Spleen (tissue), 7 donors: Measurements from ENCODE around the gene TNS1.

Experiments
- POLR2A ChIP-seq, 3 donors: fragments of 450-650 bp; IDR thresholded peaks; one replicate each; pipeline ENCODE4 v1.5.1; 2017; ENCODE audit warnings: antibody characterized with exemption in 3 of 3, mild to moderate bottlenecking in 1 of 3
- TF ChIP-seq, protein P1 (sequence below), 11 experiments: fragments of 200-600 bp in 7 of 11; fragments of 450-650 bp in 4 of 11; sonication (generic) in 4 of 11; IDR thresholded peaks in 8 of 11; conservative IDR thresholded peaks in 3 of 11; 1 replicate in 7 of 11; 2 replicates in 4 of 11; pipeline versions ENCODE4 v1.4.0 to v1.8.0; 2016 to 2021; ENCODE audit warnings: antibody characterized with exemption in 11 of 11, inconsistent platforms in 4 of 11, mild to moderate bottlenecking in 1 of 11
- donor health status: DM: no; HTN: no; CAD: no; lungs with moderate emphysema.
- donor health status: DM: no; HTN: no; CAD: no.
- donor health status: DM: no; HTN: no; CAD: no.

DNA sequence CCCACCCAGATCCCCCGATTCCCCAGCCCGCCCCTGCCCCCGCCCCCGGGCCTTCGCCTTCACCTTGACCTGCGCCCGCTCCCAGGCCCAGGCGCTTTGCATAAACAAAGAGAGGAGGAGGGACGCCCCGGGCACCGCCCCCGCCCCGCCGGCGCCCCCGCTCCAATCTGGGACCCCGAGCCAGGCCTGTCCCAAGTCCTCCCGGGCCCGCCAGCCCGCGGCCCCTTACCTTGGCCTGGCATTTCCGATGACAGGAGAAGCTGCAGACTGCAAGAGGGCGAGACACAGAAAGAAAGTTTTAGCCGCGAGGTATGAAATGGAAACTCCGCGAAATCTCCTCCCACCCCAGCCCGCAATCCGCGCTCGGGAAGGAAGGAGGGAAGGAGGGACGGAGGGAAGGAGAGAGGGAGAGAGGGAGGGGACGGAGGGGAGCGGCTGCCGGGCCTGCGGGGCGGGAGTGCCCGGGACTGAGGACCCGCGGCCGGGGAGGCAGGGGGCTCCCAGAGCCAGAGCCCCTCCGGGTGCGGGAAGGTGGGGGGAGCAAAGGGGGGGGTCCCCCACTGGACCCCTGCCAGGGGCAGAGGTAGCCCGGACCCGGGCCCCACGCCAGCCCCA, 24.2 kb downstream of the TNS1 start:
- no peak for TF ChIP-seq POLR2A (IDR thresholded peaks at IDR 0.05)
- TF ChIP-seq, protein P1, sequence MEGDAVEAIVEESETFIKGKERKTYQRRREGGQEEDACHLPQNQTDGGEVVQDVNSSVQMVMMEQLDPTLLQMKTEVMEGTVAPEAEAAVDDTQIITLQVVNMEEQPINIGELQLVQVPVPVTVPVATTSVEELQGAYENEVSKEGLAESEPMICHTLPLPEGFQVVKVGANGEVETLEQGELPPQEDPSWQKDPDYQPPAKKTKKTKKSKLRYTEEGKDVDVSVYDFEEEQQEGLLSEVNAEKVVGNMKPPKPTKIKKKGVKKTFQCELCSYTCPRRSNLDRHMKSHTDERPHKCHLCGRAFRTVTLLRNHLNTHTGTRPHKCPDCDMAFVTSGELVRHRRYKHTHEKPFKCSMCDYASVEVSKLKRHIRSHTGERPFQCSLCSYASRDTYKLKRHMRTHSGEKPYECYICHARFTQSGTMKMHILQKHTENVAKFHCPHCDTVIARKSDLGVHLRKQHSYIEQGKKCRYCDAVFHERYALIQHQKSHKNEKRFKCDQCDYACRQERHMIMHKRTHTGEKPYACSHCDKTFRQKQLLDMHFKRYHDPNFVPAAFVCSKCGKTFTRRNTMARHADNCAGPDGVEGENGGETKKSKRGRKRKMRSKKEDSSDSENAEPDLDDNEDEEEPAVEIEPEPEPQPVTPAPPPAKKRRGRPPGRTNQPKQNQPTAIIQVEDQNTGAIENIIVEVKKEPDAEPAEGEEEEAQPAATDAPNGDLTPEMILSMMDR (IDR thresholded peaks at IDR 0.05 in 8 of 11, conservative IDR thresholded peaks at IDR 0.05 in 3 of 11), result no peak
